Caco-2 (cell line): ENCODE data around the gene UBE2I. TPM values are rescaled to one million over a fixed set of nuclear protein-coding genes. Genes with fewer than 3 reads are reported as not detected.

Experiments
- BruUV-seq: library from RNA; stranded (reverse); fragments of 400-500 nt; replicated peaks from 2 replicates; lab custom pipeline; 2021; lab: Mats Ljungman, UMichigan
- CTCF ChIA-PET: fragments of 300-600 bp; sonication (Branson Sonifier 250); formaldehyde crosslinking; loops from one replicate; lab custom pipeline; 2022; ENCODE audit warnings: antibody characterized with exemption; lab: Charles Lee
- POLR2A ChIA-PET: fragments of 300-600 bp; sonication (Branson Sonifier 250); formaldehyde crosslinking; loops from one replicate; lab custom pipeline; 2022; ENCODE audit warnings: antibody characterized with exemption; lab: Charles Lee
- DNase-seq, 2 experiments: peaks; one replicate each; pipeline versions ENCODE4 v3.0.0 to v3.0.0-alpha.2; 2020 to 2022
- H3K27me3 ChIP-seq: replicated peaks from 2 replicates; pipeline ENCODE4 v1.6.0; 2011; ENCODE audit warnings: low read length; ENCODE audit not compliant: control insufficient read depth, insufficient read depth
- H3K36me3 ChIP-seq: 2 replicates; pipeline ENCODE4 v1.5.1; 2011; ENCODE audit warnings: low read length; ENCODE audit not compliant: control insufficient read depth, insufficient read depth
- H3K4me1 ChIP-seq: fragments of 250-450 bp; sonication (Bioruptor Pico); 2 replicates; pipeline ENCODE4 v1.5.1; 2020; ENCODE audit warnings: mild to moderate bottlenecking
- H3K4me3 ChIP-seq: 2 replicates; pipeline ENCODE4 v1.5.1; 2011; ENCODE audit warnings: low read depth, mild to moderate bottlenecking, control low read depth, low read length
- H3K9me3 ChIP-seq: fragments of 250-450 bp; sonication (Bioruptor Pico); 2 replicates; pipeline ENCODE4 v1.5.1; 2020; ENCODE audit warnings: mild to moderate bottlenecking, moderate library complexity
- H3K27ac Mint-ChIP-seq: one replicate; pipeline ENCODE4 v1.8.0; 2022; ENCODE audit warnings: mixed read lengths; ENCODE audit not compliant: unreplicated experiment
- H3K27me3 Mint-ChIP-seq: one replicate; pipeline ENCODE4 v1.8.0; 2022; ENCODE audit warnings: mixed read lengths; ENCODE audit not compliant: insufficient read depth, unreplicated experiment
- H3K36me3 Mint-ChIP-seq: one replicate; pipeline ENCODE4 v1.8.0; 2022; ENCODE audit warnings: mild to moderate bottlenecking, mixed read lengths; ENCODE audit not compliant: insufficient read depth, unreplicated experiment
- H3K4me1 Mint-ChIP-seq: one replicate; pipeline ENCODE4 v1.8.0; 2022; ENCODE audit warnings: low read depth, mixed read lengths; ENCODE audit not compliant: unreplicated experiment
- H3K4me3 Mint-ChIP-seq: one replicate; pipeline ENCODE4 v1.8.0; 2022; ENCODE audit warnings: mild to moderate bottlenecking, moderate library complexity, mixed read lengths; ENCODE audit not compliant: unreplicated experiment
- H3K9me3 Mint-ChIP-seq: one replicate; pipeline ENCODE4 v1.8.0; 2022; ENCODE audit warnings: mixed read lengths; ENCODE audit not compliant: unreplicated experiment
- CTCF ChIP-seq, 2 experiments: fragments of 200-600 bp in 1 of 2; IDR thresholded peaks; 1 replicate in 1 of 2; 2 replicates in 1 of 2; pipeline versions ENCODE4 v1.5.1 to v1.8.0; 2011 to 2022; ENCODE audit warnings: antibody characterized with exemption in 1 of 2, control low read depth in 1 of 2, inconsistent platforms in 1 of 2, low read depth in 1 of 2, low read length in 1 of 2, mild to moderate bottlenecking in 1 of 2, moderate library complexity in 1 of 2; ENCODE audit not compliant: insufficient read depth in 1 of 2, severe bottlenecking in 1 of 2, unreplicated experiment in 1 of 2
- intact Hi-C: fragments of 100-400 bp; cut with micrococcal nuclease; formaldehyde crosslinking; loops from one replicate; pipeline ENCODE4 v1.10.0; 2022; ENCODE audit not compliant: unreplicated experiment
- total RNA-seq: library from RNA; stranded (reverse); gene quantifications from 2 replicates; pipeline ENCODE4 v1.2.3, GENCODE V29; 2022

The UBE2I gene
- total RNA-seq, 1 experiment from 2014 or later: 178 TPM

DNA sequence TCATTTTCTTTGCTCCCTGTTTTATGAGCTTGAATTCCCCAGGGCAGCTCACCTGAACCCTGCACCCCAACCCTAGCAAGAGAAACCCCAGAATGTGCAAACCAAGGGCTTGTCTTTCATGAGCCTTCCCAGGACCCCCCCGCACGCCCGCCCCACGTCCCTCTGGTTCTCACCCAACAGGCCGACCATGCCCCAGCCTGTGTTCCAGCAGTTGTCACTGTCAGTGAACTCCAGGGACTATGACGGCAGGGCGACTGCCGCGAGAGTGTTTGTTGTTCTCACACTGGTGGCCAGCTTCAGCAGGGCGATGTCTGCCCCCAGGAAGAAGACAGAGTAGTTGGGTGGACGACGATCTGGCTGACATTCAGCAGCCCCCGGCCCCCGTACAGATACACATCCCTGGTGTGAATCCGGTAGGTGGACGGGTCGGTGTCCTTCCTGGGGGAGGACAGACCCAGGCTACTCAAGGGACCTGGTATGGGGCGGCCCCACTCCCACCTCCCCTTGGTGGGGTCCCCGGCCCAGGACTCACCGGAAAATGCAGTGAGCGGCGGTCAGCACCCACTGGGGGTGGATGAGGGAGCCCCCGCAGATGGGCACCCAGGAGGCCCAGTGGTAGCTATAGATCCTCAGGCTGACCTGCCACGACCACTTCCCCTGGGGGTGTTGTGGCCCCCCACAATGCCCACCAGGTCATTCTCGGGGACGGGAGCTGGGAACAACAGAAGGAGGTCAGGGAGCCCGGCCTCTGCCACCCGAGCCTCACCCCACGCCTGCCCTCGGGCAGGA, 33.5 kb upstream of the UBE2I start:
- Mint-ChIP-seq H3K27ac (no peak overlapping the region), H3K9me3 (peaks cover 7% of the 10 kb centered on the region), H3K27me3 (peaks cover 2% of the 10 kb centered on the region), H3K4me1 (no peaks in the 10 kb centered on the region), H3K4me3 (no peak overlapping the region), H3K36me3 (no peaks in the 10 kb centered on the region)
- TF ChIP-seq CTCF (IDR thresholded peaks at IDR 0.05; ENCODE audit: insufficient read depth in 1 of 2, low read depth in 1 of 2, low read length in 1 of 2, severe bottlenecking in 1 of 2, unreplicated experiment in 1 of 2): no peak
- POLR2A ChIA-PET: no interaction called here
- no TSS peak for BruUV-seq
- Histone ChIP-seq H3K27me3 (no peaks in the 10 kb centered on the region; the same call in 1 of the 2 replicates), H3K4me1 (no peaks in the 10 kb centered on the region), H3K4me3 (no peak overlapping the region), H3K36me3 (no peaks in the 10 kb centered on the region), H3K9me3 (no peaks in the 10 kb centered on the region)
- intact Hi-C loops: no loop called here
- CTCF ChIA-PET: no interaction called here
- no peak for DNase-seq

GRCh38 chr16:1276580-1276878, 32.9 kb upstream of the UBE2I start:
- BruUV-seq: no TSS peak
- no peaks in the 10 kb centered on the region; the same call in 1 of the 2 replicates for H3K27me3 ChIP-seq
- POLR2A ChIA-PET: no interaction called here
- Mint-ChIP-seq H3K4me3 (no peak overlapping the region), H3K4me1 (no peaks in the 10 kb centered on the region), H3K27me3 (peaks cover 2% of the 10 kb centered on the region), H3K36me3 (no peaks in the 10 kb centered on the region), H3K27ac (no peak overlapping the region), H3K9me3 (peaks cover 7% of the 10 kb centered on the region)
- no peak for TF ChIP-seq CTCF (IDR thresholded peaks at IDR 0.05; ENCODE audit: insufficient read depth in 1 of 2, low read depth in 1 of 2, low read length in 1 of 2, severe bottlenecking in 1 of 2, unreplicated experiment in 1 of 2)
- no peaks in the 10 kb centered on the region for H3K9me3 ChIP-seq
- no peaks in the 10 kb centered on the region for H3K36me3 ChIP-seq
- H3K4me1 ChIP-seq: no peaks in the 10 kb centered on the region
- intact Hi-C loops: no loop called here
- no peak for DNase-seq
- no peak overlapping the region for H3K4me3 ChIP-seq
- CTCF ChIA-PET: no interaction called here

- Histone ChIP-seq H3K4me1 (no peaks in the 10 kb centered on the region), H3K4me3 (no peak overlapping the region), H3K9me3 (no peaks in the 10 kb centered on the region), H3K36me3 (no peaks in the 10 kb centered on the region), H3K27me3 (no peaks in the 10 kb centered on the region; the same call in 1 of the 2 replicates)
- no peak for DNase-seq
- Mint-ChIP-seq H3K4me1 (no peaks in the 10 kb centered on the region), H3K36me3 (no peaks in the 10 kb centered on the region), H3K27me3 (peaks cover 2% of the 10 kb centered on the region), H3K27ac (no peak overlapping the region), H3K9me3 (peaks cover 7% of the 10 kb centered on the region), H3K4me3 (no peak overlapping the region)
- CTCF ChIA-PET: no interaction called here
- no TSS peak for BruUV-seq
- no peak for TF ChIP-seq CTCF (IDR thresholded peaks at IDR 0.05; ENCODE audit: insufficient read depth in 1 of 2, low read depth in 1 of 2, low read length in 1 of 2, severe bottlenecking in 1 of 2, unreplicated experiment in 1 of 2)
- POLR2A ChIA-PET: no interaction called here
- intact Hi-C loops: no loop called here
Measured at GRCh38 chr16:1277151-1277598, 32.3 kb upstream of the UBE2I start.
